ENCODE results near the gene CORIN. TPM values are rescaled to one million over a fixed set of nuclear protein-coding genes. Genes with fewer than 3 reads are reported as not detected.
A peak's percentile ranks its signal among the peaks of the same experiment; 100 is the strongest.

Gene CORIN
- polyA plus RNA-seq, 1 of the 3 experiments (the other 2 are of a cell fraction), result 1.1 TPM

DNA sequence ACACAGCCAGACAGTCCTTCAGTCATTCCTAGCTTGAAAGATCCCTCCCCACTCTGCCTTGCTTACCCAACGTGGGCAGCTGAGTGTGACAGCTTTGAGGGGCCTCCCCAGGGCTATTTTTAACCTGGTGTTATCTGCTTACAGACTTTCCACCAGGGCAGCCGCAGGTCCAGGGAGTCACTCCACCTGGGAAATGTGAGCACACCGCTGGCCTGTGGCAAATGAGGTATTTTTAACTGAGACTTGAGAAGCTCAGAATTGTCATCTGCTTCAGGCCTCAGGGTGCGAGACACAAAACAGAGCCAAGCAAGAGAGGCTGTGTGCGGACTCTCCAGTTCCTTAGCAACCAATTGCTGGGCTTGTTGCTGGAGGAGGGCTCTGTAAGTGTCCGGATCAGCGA, 13.0 kb downstream of the CORIN start:
- peak; percentile 38 for DNase-seq
- Histone ChIP-seq H3K27me3 (ENCODE audit: insufficient read depth) (no peaks in the 10 kb centered on the region), H4K20me1 (ENCODE audit: insufficient read depth) (no peaks in the 10 kb centered on the region), H2AFZ (ENCODE audit: low read depth) (no peak overlapping the region), H3K9me3 (no peaks in the 10 kb centered on the region), H3K36me3 (replicated peaks in 1 of 2; ENCODE audit: control insufficient read depth in 1 of 2, insufficient read depth in 2 of 2, low read length in 1 of 2) (no peaks in the 10 kb centered on the region), H3K27ac (ENCODE audit: low read depth in 2 of 2, low read length in 1 of 2) (peak overlapping the region in 1 of 2 experiments; percentile 7; a peak in 1 of 4 replicates), H3K4me3 (ENCODE audit: low read depth in 2 of 2, low read length in 1 of 2) (no peak overlapping the region), H3K9ac (no peak overlapping the region), H3K9me2 (no peaks in the 10 kb centered on the region), H3K4me2 (no peak overlapping the region), H3K79me2 (ENCODE audit: insufficient read depth) (no peaks in the 10 kb centered on the region), H3K4me1 (ENCODE audit: control insufficient read depth in 1 of 2, insufficient read depth in 2 of 2, low read depth in 1 of 2, low read length in 1 of 2) (peaks cover 0 to 9% of the 10 kb centered on the region in 2 experiments; a peak in 1 of 4 replicates), H3F3A (replicated peaks; ENCODE audit: insufficient read depth) (no peaks in the 10 kb centered on the region)
- WGBS (ENCODE audit: low lambda C conversion rate), result 73% methylated on average over 6 of the region's 7 CpGs
- ChIA-PET CTCF (interaction anchor here (0.9 to 4.5 kb wide), 3 partner anchors 12 to 121 kb away, joined by 4 to 23 read pairs (median 9); partner anchors contain the start of gene CORIN), POLR2A (no interaction called here)
- TF ChIP-seq, protein P1, sequence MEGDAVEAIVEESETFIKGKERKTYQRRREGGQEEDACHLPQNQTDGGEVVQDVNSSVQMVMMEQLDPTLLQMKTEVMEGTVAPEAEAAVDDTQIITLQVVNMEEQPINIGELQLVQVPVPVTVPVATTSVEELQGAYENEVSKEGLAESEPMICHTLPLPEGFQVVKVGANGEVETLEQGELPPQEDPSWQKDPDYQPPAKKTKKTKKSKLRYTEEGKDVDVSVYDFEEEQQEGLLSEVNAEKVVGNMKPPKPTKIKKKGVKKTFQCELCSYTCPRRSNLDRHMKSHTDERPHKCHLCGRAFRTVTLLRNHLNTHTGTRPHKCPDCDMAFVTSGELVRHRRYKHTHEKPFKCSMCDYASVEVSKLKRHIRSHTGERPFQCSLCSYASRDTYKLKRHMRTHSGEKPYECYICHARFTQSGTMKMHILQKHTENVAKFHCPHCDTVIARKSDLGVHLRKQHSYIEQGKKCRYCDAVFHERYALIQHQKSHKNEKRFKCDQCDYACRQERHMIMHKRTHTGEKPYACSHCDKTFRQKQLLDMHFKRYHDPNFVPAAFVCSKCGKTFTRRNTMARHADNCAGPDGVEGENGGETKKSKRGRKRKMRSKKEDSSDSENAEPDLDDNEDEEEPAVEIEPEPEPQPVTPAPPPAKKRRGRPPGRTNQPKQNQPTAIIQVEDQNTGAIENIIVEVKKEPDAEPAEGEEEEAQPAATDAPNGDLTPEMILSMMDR (IDR thresholded peaks at IDR 0.05), result no peak
- TF ChIP-seq GABPA (IDR thresholded peaks at IDR 0.05; ENCODE audit: low read depth) (no peak), RXRA (IDR thresholded peaks at IDR 0.05; ENCODE audit: borderline replicate concordance, low read depth) (no peak), JUND (IDR thresholded peaks at IDR 0.05) (no peak), YY1 (IDR thresholded peaks at IDR 0.05; ENCODE audit: low read depth) (no peak), ELF1 (IDR thresholded peaks at IDR 0.05) (no peak), GATA2 (CRISPR knock-in tag; IDR thresholded peaks at IDR 0.05) (no peak), NRF1 (IDR thresholded peaks at IDR 0.05; ENCODE audit: low read depth, low read length) (no peak), POLR2AphosphoS5 (IDR thresholded peaks at IDR 0.05; ENCODE audit: low read depth, low read length) (no peak), EZH2phosphoT487 (IDR thresholded peaks at IDR 0.05; ENCODE audit: borderline replicate concordance, low read depth) (no peak), TEAD4 (IDR thresholded peaks at IDR 0.05; ENCODE audit: borderline replicate concordance, insufficient read depth) (no peak), MEF2A (IDR thresholded peaks at IDR 0.05; ENCODE audit: borderline replicate concordance, low read depth) (no peak), RFX5 (IDR thresholded peaks at IDR 0.05; ENCODE audit: low read length) (no peak), SIN3A (IDR thresholded peaks at IDR 0.05; ENCODE audit: borderline replicate concordance, low read depth, low read length) (no peak), RAD21 (IDR thresholded peaks at IDR 0.05; ENCODE audit: low read length) (no peak)
- TF ChIP-seq, protein P2, sequence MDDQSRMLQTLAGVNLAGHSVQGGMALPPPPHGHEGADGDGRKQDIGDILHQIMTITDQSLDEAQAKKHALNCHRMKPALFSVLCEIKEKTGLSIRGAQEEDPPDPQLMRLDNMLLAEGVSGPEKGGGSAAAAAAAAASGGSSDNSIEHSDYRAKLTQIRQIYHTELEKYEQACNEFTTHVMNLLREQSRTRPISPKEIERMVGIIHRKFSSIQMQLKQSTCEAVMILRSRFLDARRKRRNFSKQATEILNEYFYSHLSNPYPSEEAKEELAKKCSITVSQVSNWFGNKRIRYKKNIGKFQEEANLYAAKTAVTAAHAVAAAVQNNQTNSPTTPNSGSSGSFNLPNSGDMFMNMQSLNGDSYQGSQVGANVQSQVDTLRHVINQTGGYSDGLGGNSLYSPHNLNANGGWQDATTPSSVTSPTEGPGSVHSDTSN (IDR thresholded peaks at IDR 0.05), result no peak
- TF ChIP-seq, protein P3, sequence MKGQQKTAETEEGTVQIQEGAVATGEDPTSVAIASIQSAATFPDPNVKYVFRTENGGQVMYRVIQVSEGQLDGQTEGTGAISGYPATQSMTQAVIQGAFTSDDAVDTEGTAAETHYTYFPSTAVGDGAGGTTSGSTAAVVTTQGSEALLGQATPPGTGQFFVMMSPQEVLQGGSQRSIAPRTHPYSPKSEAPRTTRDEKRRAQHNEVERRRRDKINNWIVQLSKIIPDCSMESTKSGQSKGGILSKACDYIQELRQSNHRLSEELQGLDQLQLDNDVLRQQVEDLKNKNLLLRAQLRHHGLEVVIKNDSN (IDR thresholded peaks at IDR 0.05; ENCODE audit: borderline replicate concordance, low read depth), result no peak
- TF ChIP-seq, protein P4, sequence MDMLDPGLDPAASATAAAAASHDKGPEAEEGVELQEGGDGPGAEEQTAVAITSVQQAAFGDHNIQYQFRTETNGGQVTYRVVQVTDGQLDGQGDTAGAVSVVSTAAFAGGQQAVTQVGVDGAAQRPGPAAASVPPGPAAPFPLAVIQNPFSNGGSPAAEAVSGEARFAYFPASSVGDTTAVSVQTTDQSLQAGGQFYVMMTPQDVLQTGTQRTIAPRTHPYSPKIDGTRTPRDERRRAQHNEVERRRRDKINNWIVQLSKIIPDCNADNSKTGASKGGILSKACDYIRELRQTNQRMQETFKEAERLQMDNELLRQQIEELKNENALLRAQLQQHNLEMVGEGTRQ (IDR thresholded peaks at IDR 0.05; ENCODE audit: borderline replicate concordance, low read depth, low read length), result no peak
- TF ChIP-seq, protein P5, sequence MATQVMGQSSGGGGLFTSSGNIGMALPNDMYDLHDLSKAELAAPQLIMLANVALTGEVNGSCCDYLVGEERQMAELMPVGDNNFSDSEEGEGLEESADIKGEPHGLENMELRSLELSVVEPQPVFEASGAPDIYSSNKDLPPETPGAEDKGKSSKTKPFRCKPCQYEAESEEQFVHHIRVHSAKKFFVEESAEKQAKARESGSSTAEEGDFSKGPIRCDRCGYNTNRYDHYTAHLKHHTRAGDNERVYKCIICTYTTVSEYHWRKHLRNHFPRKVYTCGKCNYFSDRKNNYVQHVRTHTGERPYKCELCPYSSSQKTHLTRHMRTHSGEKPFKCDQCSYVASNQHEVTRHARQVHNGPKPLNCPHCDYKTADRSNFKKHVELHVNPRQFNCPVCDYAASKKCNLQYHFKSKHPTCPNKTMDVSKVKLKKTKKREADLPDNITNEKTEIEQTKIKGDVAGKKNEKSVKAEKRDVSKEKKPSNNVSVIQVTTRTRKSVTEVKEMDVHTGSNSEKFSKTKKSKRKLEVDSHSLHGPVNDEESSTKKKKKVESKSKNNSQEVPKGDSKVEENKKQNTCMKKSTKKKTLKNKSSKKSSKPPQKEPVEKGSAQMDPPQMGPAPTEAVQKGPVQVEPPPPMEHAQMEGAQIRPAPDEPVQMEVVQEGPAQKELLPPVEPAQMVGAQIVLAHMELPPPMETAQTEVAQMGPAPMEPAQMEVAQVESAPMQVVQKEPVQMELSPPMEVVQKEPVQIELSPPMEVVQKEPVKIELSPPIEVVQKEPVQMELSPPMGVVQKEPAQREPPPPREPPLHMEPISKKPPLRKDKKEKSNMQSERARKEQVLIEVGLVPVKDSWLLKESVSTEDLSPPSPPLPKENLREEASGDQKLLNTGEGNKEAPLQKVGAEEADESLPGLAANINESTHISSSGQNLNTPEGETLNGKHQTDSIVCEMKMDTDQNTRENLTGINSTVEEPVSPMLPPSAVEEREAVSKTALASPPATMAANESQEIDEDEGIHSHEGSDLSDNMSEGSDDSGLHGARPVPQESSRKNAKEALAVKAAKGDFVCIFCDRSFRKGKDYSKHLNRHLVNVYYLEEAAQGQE (IDR thresholded peaks at IDR 0.05; ENCODE audit: low read depth, low read length), result no peak

All from SK-N-SH (cell line).